Right hindlimb (tissue), 1 donor: ENCODE results near the gene IFNL3.
A peak's percentile ranks its signal among the peaks of the same experiment; 100 is the strongest.
"Not testable (repeated sequence)": the region's sequence is repeated elsewhere in the genome, so short reads cannot be mapped to it uniquely, and the experiment has no call there.

ENCODE experiments used
- DNase-seq: peaks from one replicate; pipeline ENCODE4 v3.0.0-alpha.2; 2018

The IFNL3 gene

GRCh38 chr19:39252458-39252857, 7.7 kb upstream of the IFNL3 start:
- no peak for DNase-seq

GRCh38 chr19:39251846-39252245, 7.0 kb upstream of the IFNL3 start:
- no peak for DNase-seq

- DNase-seq, result no peak
Measured at GRCh38 chr19:39251081-39251480, 6.3 kb upstream of the IFNL3 start.

- no peak for DNase-seq
Measured at GRCh38 chr19:39248806-39249205, 4.0 kb upstream of the IFNL3 start, which contains the start of gene IFNL4. IFNL4 (minus strand) TSS chr19:39248856.

- no peak for DNase-seq
Measured at GRCh38 chr19:39247701-39248664, 3.2 kb upstream of the IFNL3 start.

- peak; percentile 60 for DNase-seq
Measured at GRCh38 chr19:39246951-39247669, 2.3 kb upstream of the IFNL3 start.

GRCh38 chr19:39245166-39245565, 360 bp upstream of the IFNL3 start:
- not testable (repeated sequence) for DNase-seq

- DNase-seq, result not testable (repeated sequence)
Measured at GRCh38 chr19:39243741-39244140, 1.1 kb downstream of the IFNL3 start.

- no peak for DNase-seq
Measured at GRCh38 chr19:39240421-39240820, 4.4 kb downstream of the IFNL3 start.

- DNase-seq, result no peak
Measured at GRCh38 chr19:39238944-39239343, 5.9 kb downstream of the IFNL3 start.

GRCh38 chr19:39238209-39238608, 6.6 kb downstream of the IFNL3 start:
- DNase-seq, result no peak

GRCh38 chr19:39237200-39238184, 7.3 kb downstream of the IFNL3 start:
- no peak for DNase-seq

GRCh38 chr19:39236527-39236926, 8.3 kb downstream of the IFNL3 start:
- no peak for DNase-seq

GRCh38 chr19:39232708-39233107, 12.1 kb downstream of the IFNL3 start:
- no peak for DNase-seq

GRCh38 chr19:39230096-39230764, 14.6 kb downstream of the IFNL3 start:
- DNase-seq, result no peak

- DNase-seq, result no peak
Measured at GRCh38 chr19:39224910-39225309, 19.9 kb downstream of the IFNL3 start.

GRCh38 chr19:39223703-39224279, 21.0 kb downstream of the IFNL3 start:
- peak; percentile 40 for DNase-seq

- DNase-seq, result not testable (repeated sequence)
Measured at GRCh38 chr19:39219108-39219507, 25.7 kb downstream of the IFNL3 start.

GRCh38 chr19:39218230-39219007, 26.4 kb downstream of the IFNL3 start:
- DNase-seq, result no peak

- DNase-seq, result no peak
Measured at GRCh38 chr19:39217094-39217493, 27.7 kb downstream of the IFNL3 start.

- DNase-seq, result not testable (repeated sequence)
Measured at GRCh38 chr19:39215323-39215722, 29.5 kb downstream of the IFNL3 start.
